ENCODE measurements around the gene HSCB. TPM values are rescaled to one million over a fixed set of nuclear protein-coding genes. Genes with fewer than 3 reads are reported as not detected.
A peak's percentile ranks its signal among the peaks of the same experiment; 100 is the strongest.
"Not testable (repeated sequence)": the region's sequence is repeated elsewhere in the genome, so short reads cannot be mapped to it uniquely, and the experiment has no call there.

The HSCB gene
- total RNA-seq, 1 experiment from 2014 or later = 14.1 TPM

GRCh38 chr22:28802595-28803123 is 60.8 kb downstream of the HSCB start:
- ATAC-seq (no peak), DNase-seq (no peak)
- Histone ChIP-seq H3K36me3 (ENCODE audit: low read depth, low read length) (peaks cover 11% of the 10 kb centered on the region; the same call in 1 of the 2 replicates), H3F3A (ENCODE audit: low read length, unreplicated experiment) (no peaks in the 10 kb centered on the region), H3K9me2 (replicated peaks; ENCODE audit: low read length) (no peaks in the 10 kb centered on the region), H3K4me3 (ENCODE audit: low read length) (no peak overlapping the region), H3K27ac (ENCODE audit: low read length) (no peak overlapping the region), H3K4me1 (ENCODE audit: insufficient read depth, low read length) (peaks cover 14% of the 10 kb centered on the region), H3K9ac (ENCODE audit: low read length) (no peak overlapping the region), H3K4me2 (ENCODE audit: low read length) (peak overlapping the region; percentile 91), H3K27me3 (ENCODE audit: low read length) (no peaks in the 10 kb centered on the region), H2AFZ (ENCODE audit: low read length) (no peak overlapping the region), H4K20me1 (ENCODE audit: low read length) (peaks cover 16% of the 10 kb centered on the region), H3K79me2 (ENCODE audit: low read length) (peaks cover 42% of the 10 kb centered on the region), H3K9me3 (ENCODE audit: low read length) (no peaks in the 10 kb centered on the region)
- POLR2A ChIA-PET (ENCODE audit: unreplicated experiment) = interaction anchor here (0.7 kb wide), 1 partner anchor 60 kb away, joined by 6 read pairs; no protein-coding TSS in a partner anchor
- intact Hi-C loops (cut with micrococcal nuclease) = no loop called here
- CTCF ChIA-PET = no interaction called here
- BruUV-seq (replicated peaks) = no TSS peak
- TF ChIP-seq EZH2phosphoT487 (IDR thresholded peaks at IDR 0.05; ENCODE audit: borderline replicate concordance, low read length) (no peak), EZH2 (IDR thresholded peaks at IDR 0.05; ENCODE audit: low read length, unreplicated experiment) (no peak)
- TF ChIP-seq, protein P1, sequence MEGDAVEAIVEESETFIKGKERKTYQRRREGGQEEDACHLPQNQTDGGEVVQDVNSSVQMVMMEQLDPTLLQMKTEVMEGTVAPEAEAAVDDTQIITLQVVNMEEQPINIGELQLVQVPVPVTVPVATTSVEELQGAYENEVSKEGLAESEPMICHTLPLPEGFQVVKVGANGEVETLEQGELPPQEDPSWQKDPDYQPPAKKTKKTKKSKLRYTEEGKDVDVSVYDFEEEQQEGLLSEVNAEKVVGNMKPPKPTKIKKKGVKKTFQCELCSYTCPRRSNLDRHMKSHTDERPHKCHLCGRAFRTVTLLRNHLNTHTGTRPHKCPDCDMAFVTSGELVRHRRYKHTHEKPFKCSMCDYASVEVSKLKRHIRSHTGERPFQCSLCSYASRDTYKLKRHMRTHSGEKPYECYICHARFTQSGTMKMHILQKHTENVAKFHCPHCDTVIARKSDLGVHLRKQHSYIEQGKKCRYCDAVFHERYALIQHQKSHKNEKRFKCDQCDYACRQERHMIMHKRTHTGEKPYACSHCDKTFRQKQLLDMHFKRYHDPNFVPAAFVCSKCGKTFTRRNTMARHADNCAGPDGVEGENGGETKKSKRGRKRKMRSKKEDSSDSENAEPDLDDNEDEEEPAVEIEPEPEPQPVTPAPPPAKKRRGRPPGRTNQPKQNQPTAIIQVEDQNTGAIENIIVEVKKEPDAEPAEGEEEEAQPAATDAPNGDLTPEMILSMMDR (conservative IDR thresholded peaks at IDR 0.05; ENCODE audit: low read depth, low read length) = no peak

DNA sequence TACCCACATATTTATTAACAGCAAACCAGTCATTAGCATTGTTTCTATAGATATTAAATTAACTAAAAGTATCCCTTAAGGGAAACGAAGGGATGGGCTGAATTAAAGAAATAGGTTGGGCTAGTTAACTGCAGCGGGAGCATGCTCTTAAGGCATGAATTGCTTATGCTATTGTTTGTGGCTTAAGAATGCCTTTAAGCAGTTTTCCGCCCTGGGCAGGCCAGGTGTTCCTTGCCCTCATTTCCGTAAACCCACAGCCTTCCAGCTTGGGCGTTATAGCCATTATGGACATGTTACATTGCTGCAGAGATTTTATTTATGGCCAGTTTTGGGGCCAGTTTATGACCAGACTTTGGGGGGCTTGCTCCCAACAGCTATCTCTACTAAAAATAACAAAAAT is 63.6 kb downstream of the HSCB start:
- H3K27me3 ChIP-seq (ENCODE audit: low read length); DNase-seq; POLR2A ChIA-PET (ENCODE audit: unreplicated experiment); H3K27ac ChIP-seq (ENCODE audit: low read length); H3K4me3 ChIP-seq (ENCODE audit: low read length); BruUV-seq (replicated peaks); H3K9ac ChIP-seq (ENCODE audit: low read length); H3K4me2 ChIP-seq (ENCODE audit: low read length); H3K36me3 ChIP-seq (ENCODE audit: low read depth, low read length); ATAC-seq; H3K4me1 ChIP-seq (ENCODE audit: insufficient read depth, low read length); H4K20me1 ChIP-seq (ENCODE audit: low read length); CTCF ChIA-PET; H3K9me3 ChIP-seq (ENCODE audit: low read length); H3F3A ChIP-seq (ENCODE audit: low read length, unreplicated experiment); H2AFZ ChIP-seq (ENCODE audit: low read length); H3K9me2 ChIP-seq (replicated peaks; ENCODE audit: low read length); intact Hi-C loops (cut with micrococcal nuclease): not testable (repeated sequence)
- H3K79me2 ChIP-seq (ENCODE audit: low read length) = peaks cover 15% of the 10 kb centered on the region

Other genes with a start within 250 kb of the HSCB start
- 4.1 and 6.3 TPM in 2 replicates for gene TTC28, start 62.2 kb upstream of the HSCB start, total RNA-seq (2014; rRNA removed)
- gene CHEK2, start 219 bp upstream of the HSCB start, total RNA-seq (2014; rRNA removed) = 21.0 and 23.7 TPM in 2 replicates
- 7.1 and 18.8 TPM in 2 replicates for gene CCDC117, start 30.7 kb downstream of the HSCB start, total RNA-seq (2014; rRNA removed)
- gene XBP1, start 58.5 kb downstream of the HSCB start, total RNA-seq (2014; rRNA removed) = 125 and 191 TPM in 2 replicates
- gene ZNRF3, start 141.5 kb downstream of the HSCB start, total RNA-seq (2014; rRNA removed) = 8.1 and 9.4 TPM in 2 replicates